T follicular helper cell (primary cell): ENCODE measurements around the gene LCN2.

Source experiments
- DNase-seq: peaks from one replicate; pipeline ENCODE4 v3.0.0-alpha.2; 2020; ENCODE audit warnings: low read depth

LCN2 gene

GRCh38 chr9:128193469-128194096 lies 44.3 kb downstream of the LCN2 start:
- DNase-seq: no peak

GRCh38 chr9:128201441-128202369 lies 52.5 kb downstream of the LCN2 start:
- DNase-seq: no peak

GRCh38 chr9:128202648-128203023 lies 53.4 kb downstream of the LCN2 start:
- DNase-seq: no peak
